Smooth muscle cell (in vitro differentiated cells): Measurements from ENCODE around the gene PRKCA. TPM values are rescaled to one million over a fixed set of nuclear protein-coding genes. Genes with fewer than 3 reads are reported as not detected.

Source experiments
- DNase-seq: peaks from one replicate; lab custom pipeline; 2025; ENCODE audit not compliant: unreplicated experiment; lab: John Stamatoyannopoulos, UW
- H2AFZ ChIP-seq: fragments of 200-600 bp; sonication (generic); 2 replicates; pipeline ENCODE4 v1.6.0; 2016; ENCODE audit warnings: antibody characterized with exemption, low read depth, mild to moderate bottlenecking
- H3F3A ChIP-seq: fragments of 200-600 bp; sonication (generic); 2 replicates; pipeline ENCODE4 v1.6.0; 2017; ENCODE audit warnings: antibody characterized with exemption, low read depth
- H3K27ac ChIP-seq: fragments of 200-600 bp; sonication (generic); 2 replicates; pipeline ENCODE4 v1.5.1; 2016; ENCODE audit warnings: low read depth, mild to moderate bottlenecking
- H3K27me3 ChIP-seq: fragments of 200-600 bp; sonication (generic); 2 replicates; pipeline ENCODE4 v1.6.1; 2016; ENCODE audit warnings: low read depth, mild to moderate bottlenecking
- H3K36me3 ChIP-seq: fragments of 200-600 bp; sonication (generic); 2 replicates; pipeline ENCODE4 v1.5.1; 2016; ENCODE audit warnings: low read depth
- H3K4me1 ChIP-seq: fragments of 200-600 bp; sonication (generic); 2 replicates; pipeline ENCODE4 v1.5.1; 2016; ENCODE audit warnings: low read depth
- H3K4me2 ChIP-seq: fragments of 200-600 bp; sonication (generic); 2 replicates; pipeline ENCODE4 v1.6.0; 2016; ENCODE audit warnings: mild to moderate bottlenecking
- H3K4me3 ChIP-seq: fragments of 200-600 bp; sonication (generic); 2 replicates; pipeline ENCODE4 v1.5.1; 2016; ENCODE audit warnings: mild to moderate bottlenecking
- H3K79me2 ChIP-seq: fragments of 200-600 bp; sonication (generic); 2 replicates; pipeline ENCODE4 v1.6.0; 2016; ENCODE audit warnings: low read depth, mild to moderate bottlenecking
- H3K9ac ChIP-seq: fragments of 200-600 bp; sonication (generic); 2 replicates; pipeline ENCODE4 v1.6.0; 2016; ENCODE audit warnings: low read depth
- H3K9me3 ChIP-seq: fragments of 200-600 bp; sonication (generic); replicated peaks from 2 replicates; pipeline ENCODE4 v1.5.1; 2016; ENCODE audit warnings: low read depth
- H4K20me1 ChIP-seq: fragments of 200-600 bp; sonication (generic); 2 replicates; pipeline ENCODE4 v1.6.0; 2016; ENCODE audit warnings: low read depth
- WGBS: methylation state at CpG from one replicate; pipeline ENCODE4 v1.1.7; 2016; ENCODE audit warnings: low lambda C conversion rate; 5-methylcytosine and 5-hydroxymethylcytosine counted together
- polyA plus RNA-seq: library from polyadenylated mRNA; unstranded; fragments of >200 nt; fragmentation: Nextera tagmentation; extraction: Ambion mirVana; gene quantifications from 2 replicates; pipeline ENCODE4 v1.2.1, GENCODE V29; 2016
- total RNA-seq: library from RNA; depleted of rRNA; stranded (reverse); fragments of >200 nt; gene quantifications from 2 replicates; pipeline ENCODE4 v1.2.3, GENCODE V29; 2014
- TF ChIP-seq, protein P1 (sequence below): fragments of 200-600 bp; sonication (generic); IDR thresholded peaks from 2 replicates; pipeline ENCODE4 v1.5.1; 2017; ENCODE audit warnings: borderline replicate concordance, mild to moderate bottlenecking, antibody characterized with exemption; ENCODE audit not compliant: insufficient read depth, poor library complexity, severe bottlenecking

Gene PRKCA
- total and polyA plus RNA-seq, 2 experiments from 2014 or later, result 0.78 to 7.1 TPM

DNA sequence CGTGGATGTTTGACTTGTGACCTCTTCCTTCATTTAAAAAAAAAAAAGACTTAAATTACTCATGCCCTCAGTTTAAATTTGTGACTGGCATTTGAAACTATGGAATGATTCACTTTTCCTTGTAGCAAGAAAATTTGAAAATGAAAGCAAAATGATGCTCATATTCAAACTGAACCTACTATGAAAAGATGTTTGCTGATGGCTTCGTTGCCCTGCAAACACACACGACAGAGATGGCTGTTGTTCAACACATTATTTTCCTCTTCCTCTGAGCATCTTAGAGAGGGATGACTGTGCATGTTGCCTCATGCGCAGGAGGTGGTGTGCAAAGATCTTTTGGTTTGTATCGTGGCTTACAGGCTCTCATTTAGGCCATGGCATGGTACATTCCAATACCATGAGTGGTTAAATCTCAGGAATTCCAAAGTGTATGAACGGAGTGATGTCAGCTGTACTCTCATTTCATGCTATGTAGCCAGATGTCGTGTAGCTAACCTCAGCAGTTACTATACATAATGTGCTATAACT is 164.5 kb downstream of the PRKCA start:
- TF ChIP-seq, protein P1, sequence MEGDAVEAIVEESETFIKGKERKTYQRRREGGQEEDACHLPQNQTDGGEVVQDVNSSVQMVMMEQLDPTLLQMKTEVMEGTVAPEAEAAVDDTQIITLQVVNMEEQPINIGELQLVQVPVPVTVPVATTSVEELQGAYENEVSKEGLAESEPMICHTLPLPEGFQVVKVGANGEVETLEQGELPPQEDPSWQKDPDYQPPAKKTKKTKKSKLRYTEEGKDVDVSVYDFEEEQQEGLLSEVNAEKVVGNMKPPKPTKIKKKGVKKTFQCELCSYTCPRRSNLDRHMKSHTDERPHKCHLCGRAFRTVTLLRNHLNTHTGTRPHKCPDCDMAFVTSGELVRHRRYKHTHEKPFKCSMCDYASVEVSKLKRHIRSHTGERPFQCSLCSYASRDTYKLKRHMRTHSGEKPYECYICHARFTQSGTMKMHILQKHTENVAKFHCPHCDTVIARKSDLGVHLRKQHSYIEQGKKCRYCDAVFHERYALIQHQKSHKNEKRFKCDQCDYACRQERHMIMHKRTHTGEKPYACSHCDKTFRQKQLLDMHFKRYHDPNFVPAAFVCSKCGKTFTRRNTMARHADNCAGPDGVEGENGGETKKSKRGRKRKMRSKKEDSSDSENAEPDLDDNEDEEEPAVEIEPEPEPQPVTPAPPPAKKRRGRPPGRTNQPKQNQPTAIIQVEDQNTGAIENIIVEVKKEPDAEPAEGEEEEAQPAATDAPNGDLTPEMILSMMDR, result no peak
- no peak for DNase-seq
- WGBS, result 13% methylated on average over 7 of the region's 7 CpGs
- H3K36me3 ChIP-seq, result no peaks in the 10 kb centered on the region
- H2AFZ ChIP-seq, result no peak overlapping the region
- H3K9ac ChIP-seq, result peak overlapping the region; percentile 52
- H3K9me3 ChIP-seq, result no peaks in the 10 kb centered on the region
- H3F3A ChIP-seq, result peaks cover 4% of the 10 kb centered on the region
- no peak overlapping the region for H3K4me3 ChIP-seq
- peaks cover 14% of the 10 kb centered on the region for H3K4me1 ChIP-seq
- peak overlapping the region; percentile 88 for H3K27ac ChIP-seq
- H4K20me1 ChIP-seq, result no peaks in the 10 kb centered on the region
- H3K4me2 ChIP-seq, result peak overlapping the region; percentile 62
- no peaks in the 10 kb centered on the region for H3K79me2 ChIP-seq
- H3K27me3 ChIP-seq, result no peaks in the 10 kb centered on the region

DNA sequence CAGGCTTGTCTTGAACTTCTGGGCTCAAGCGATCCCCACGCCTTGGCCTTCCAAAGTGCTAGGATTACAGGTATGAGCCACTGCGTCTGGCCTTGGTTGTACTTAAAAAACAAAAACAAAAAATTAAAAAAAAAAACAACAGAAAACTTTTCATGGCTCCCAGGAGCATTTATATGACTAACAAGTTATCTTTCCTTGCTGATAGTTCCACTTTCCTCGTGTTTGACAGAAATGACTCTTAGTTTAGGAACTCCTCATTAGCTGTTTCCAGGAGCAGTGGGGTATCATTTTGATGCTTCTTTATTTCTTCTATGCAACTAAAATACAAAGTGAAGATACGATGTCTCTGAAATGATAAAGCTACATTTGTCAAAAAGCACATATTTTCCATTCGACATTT is 165.4 kb downstream of the PRKCA start:
- Histone ChIP-seq H3K9ac (peak overlapping the region; percentile 48), H4K20me1 (no peaks in the 10 kb centered on the region), H3K36me3 (no peaks in the 10 kb centered on the region), H3K9me3 (no peaks in the 10 kb centered on the region), H3K79me2 (no peaks in the 10 kb centered on the region), H3K4me3 (no peak overlapping the region), H3F3A (peaks cover 4% of the 10 kb centered on the region), H3K4me1 (peaks cover 14% of the 10 kb centered on the region), H3K27ac (peak overlapping the region; percentile 88), H3K27me3 (no peaks in the 10 kb centered on the region), H2AFZ (no peak overlapping the region), H3K4me2 (peak overlapping the region; percentile 53)
- no peak for DNase-seq
- TF ChIP-seq, protein P1, result no peak
- WGBS, result 79% methylated on average over 6 of the region's 6 CpGs

DNA sequence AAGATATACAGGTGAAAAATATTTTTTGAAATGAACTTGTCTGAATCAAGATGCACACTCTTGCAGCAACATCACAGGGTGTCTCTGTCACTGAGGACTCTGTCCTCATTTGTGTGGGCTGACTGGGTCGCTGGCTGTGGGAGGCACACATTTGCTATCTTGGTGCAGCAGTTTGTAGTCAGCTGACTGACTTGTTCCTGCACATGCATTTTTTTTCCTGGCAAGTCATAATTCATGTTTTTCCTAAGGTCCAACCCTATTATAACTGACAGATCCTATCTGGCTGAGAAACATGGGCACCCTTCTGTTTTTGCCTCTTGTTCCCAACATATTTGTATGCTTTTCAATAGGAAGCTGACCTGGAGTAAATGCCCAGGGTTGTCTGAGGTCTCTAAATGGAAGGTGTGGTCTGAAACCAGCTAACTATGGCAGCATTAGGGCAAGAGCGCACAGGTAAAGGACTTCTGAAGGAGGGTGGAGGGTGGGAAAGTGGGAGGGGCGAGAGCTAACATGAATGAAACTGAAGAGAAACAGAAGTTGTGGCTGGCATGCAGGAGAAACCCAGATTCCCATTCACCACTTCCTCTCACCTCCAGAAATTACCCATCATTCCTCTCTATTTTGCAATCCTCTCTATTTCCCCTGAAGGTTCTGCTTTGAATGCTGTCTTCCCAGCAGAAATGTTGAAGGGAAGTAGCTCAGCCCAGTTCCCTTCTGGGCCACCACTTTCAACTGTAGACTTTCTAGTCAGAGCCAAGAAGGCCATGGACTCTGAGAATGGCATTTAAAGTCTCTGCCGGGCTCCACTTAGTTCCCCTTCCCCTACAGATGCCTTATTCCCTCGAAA is 166.1 kb downstream of the PRKCA start:
- Histone ChIP-seq H3K27ac (peak overlapping the region; percentile 88), H3K79me2 (no peaks in the 10 kb centered on the region), H3K4me3 (no peak overlapping the region), H3K9me3 (no peaks in the 10 kb centered on the region), H3K4me2 (peak overlapping the region; percentile 53), H2AFZ (peak overlapping the region; percentile 63), H3K36me3 (no peaks in the 10 kb centered on the region), H4K20me1 (no peaks in the 10 kb centered on the region), H3F3A (peaks cover 4% of the 10 kb centered on the region), H3K27me3 (no peaks in the 10 kb centered on the region), H3K4me1 (peaks cover 14% of the 10 kb centered on the region), H3K9ac (no peak overlapping the region)
- no peak for DNase-seq
- TF ChIP-seq, protein P1, result no peak
- WGBS, result 56% methylated on average over 5 of the region's 5 CpGs
